ENCODE data around the gene CDH4.
"Not testable (repeated sequence)": the region's sequence is repeated elsewhere in the genome, so short reads cannot be mapped to it uniquely, and the experiment has no call there.

The CDH4 gene

GRCh38 chr20:61967300-61967699 lies 715.2 kb downstream of the CDH4 start:
- no peak for DNase-seq (ENCODE audit: insufficient read length, low spot score)
- FAIRE-seq: no peak

GRCh38 chr20:61968036-61968810 lies 716.2 kb downstream of the CDH4 start:
- FAIRE-seq: no peak
- DNase-seq (ENCODE audit: insufficient read length, low spot score): no peak

GRCh38 chr20:61968932-61969331 lies 716.9 kb downstream of the CDH4 start:
- no peak for DNase-seq (ENCODE audit: insufficient read length, low spot score)
- no peak for FAIRE-seq

- no peak for DNase-seq (ENCODE audit: insufficient read length, low spot score)
- FAIRE-seq: no peak
These were observed 717.7 kb downstream of the CDH4 start for GRCh38 chr20:61969806-61970205.

- no peak for FAIRE-seq
These were observed 718.3 kb downstream of the CDH4 start for GRCh38 chr20:61970357-61970756.

GRCh38 chr20:61971595-61971994 lies 719.5 kb downstream of the CDH4 start:
- not testable (repeated sequence) for FAIRE-seq; DNase-seq (ENCODE audit: insufficient read length, low spot score)

More at GRCh38 chr20:61970357-61970756, 718.3 kb downstream of the CDH4 start:
- no peak for DNase-seq (ENCODE audit: insufficient read length, low spot score)

GRCh38 chr20:61972636-61973508 lies 720.8 kb downstream of the CDH4 start:
- no peak for DNase-seq (ENCODE audit: insufficient read length, low spot score)
- no peak for FAIRE-seq

GRCh38 chr20:61973515-61974356 lies 721.7 kb downstream of the CDH4 start:
- DNase-seq (ENCODE audit: insufficient read length, low spot score): no peak
- FAIRE-seq: no peak

- DNase-seq (ENCODE audit: insufficient read length, low spot score) (no peak), FAIRE-seq (no peak)
These were observed 722.2 kb downstream of the CDH4 start for GRCh38 chr20:61974357-61974665.

GRCh38 chr20:61975407-61976129 lies 723.5 kb downstream of the CDH4 start:
- FAIRE-seq: no peak
- DNase-seq (ENCODE audit: insufficient read length, low spot score): no peak

- DNase-seq (ENCODE audit: insufficient read length, low spot score) (no peak), FAIRE-seq (no peak)
These were observed 724.2 kb downstream of the CDH4 start for GRCh38 chr20:61976263-61976643.

- FAIRE-seq (no peak), DNase-seq (ENCODE audit: insufficient read length, low spot score) (no peak)
These were observed 724.8 kb downstream of the CDH4 start for GRCh38 chr20:61976644-61977418.

- FAIRE-seq: no peak
- DNase-seq (ENCODE audit: insufficient read length, low spot score): no peak
These were observed 725.3 kb downstream of the CDH4 start for GRCh38 chr20:61977419-61977786.

- no peak for FAIRE-seq
- DNase-seq (ENCODE audit: insufficient read length, low spot score): no peak
These were observed 726.4 kb downstream of the CDH4 start for GRCh38 chr20:61978491-61978890.

- DNase-seq (ENCODE audit: insufficient read length, low spot score) (no peak), FAIRE-seq (no peak)
These were observed 727.0 kb downstream of the CDH4 start for GRCh38 chr20:61979090-61979489.

- FAIRE-seq (no peak), DNase-seq (ENCODE audit: insufficient read length, low spot score) (no peak)
These were observed 727.9 kb downstream of the CDH4 start for GRCh38 chr20:61979701-61980635.

- DNase-seq (ENCODE audit: insufficient read length, low spot score): peak; percentile 50
- no peak for FAIRE-seq
These were observed 728.9 kb downstream of the CDH4 start for GRCh38 chr20:61980647-61981583.

- DNase-seq (ENCODE audit: insufficient read length, low spot score); FAIRE-seq: not testable (repeated sequence)
These were observed 729.6 kb downstream of the CDH4 start for GRCh38 chr20:61981691-61982090.

Data from GM19239 (cell line).